ENCODE measurements around the gene PHC3.

DNA sequence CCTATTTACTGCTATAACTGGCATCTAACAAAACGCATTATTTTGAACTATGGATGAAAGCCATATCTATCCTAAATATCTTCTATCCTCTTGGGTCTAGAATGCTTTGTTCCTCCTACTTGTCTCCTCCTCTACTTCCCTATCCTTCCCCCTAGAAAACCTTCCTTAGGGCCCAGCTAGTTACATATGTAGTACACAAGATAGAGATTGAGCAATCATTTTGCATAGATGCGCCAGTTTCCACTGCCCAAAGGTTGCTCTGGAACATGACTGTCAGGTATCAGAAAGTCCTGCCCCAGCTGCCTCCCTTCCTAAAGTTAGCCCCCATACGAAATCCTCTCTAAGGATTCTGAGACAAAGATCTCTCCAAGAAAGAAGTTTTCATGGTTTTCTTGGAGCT lies 88.6 kb downstream of the PHC3 start:
- TF ChIP-seq EZH2phosphoT487 (IDR thresholded peaks at IDR 0.05; ENCODE audit: low read depth, severe bottlenecking, unreplicated experiment) (no peak), CTCF (IDR thresholded peaks at IDR 0.05; ENCODE audit: poor library complexity) (no peak), EZH2 (IDR thresholded peaks at IDR 0.05; ENCODE audit: borderline replicate concordance) (no peak)

All from hepatocyte (in vitro differentiated cells).